Mucosa of stomach (tissue), 1 donor: ENCODE measurements around the gene KRT23.
"Not testable (repeated sequence)": the region's sequence is repeated elsewhere in the genome, so short reads cannot be mapped to it uniquely, and the experiment has no call there.

Source experiments
- H3K27me3 ChIP-seq: one replicate; pipeline ENCODE4 v1.7.0; 2013; ENCODE audit warnings: mild to moderate bottlenecking, low read length; ENCODE audit not compliant: control insufficient read depth, insufficient read depth
- H3K36me3 ChIP-seq: one replicate; pipeline ENCODE4 v1.7.0; 2013; ENCODE audit warnings: low read length; ENCODE audit not compliant: control insufficient read depth, insufficient read depth
- H3K4me1 ChIP-seq: one replicate; pipeline ENCODE4 v1.7.0; 2013; ENCODE audit warnings: mild to moderate bottlenecking, low read length; ENCODE audit not compliant: control insufficient read depth, insufficient read depth
- H3K4me3 ChIP-seq: one replicate; pipeline ENCODE4 v1.7.0; 2013; ENCODE audit warnings: low read length
- H3K9ac ChIP-seq: one replicate; pipeline ENCODE4 v1.7.0; 2013; ENCODE audit warnings: mild to moderate bottlenecking, low read length, moderate library complexity
- H3K9me3 ChIP-seq: one replicate; pipeline ENCODE4 v1.7.0; 2013; ENCODE audit warnings: mild to moderate bottlenecking, low read length, moderate library complexity; ENCODE audit not compliant: control insufficient read depth
- donor health status: Pancreatic carcinoma.

KRT23 gene

DNA sequence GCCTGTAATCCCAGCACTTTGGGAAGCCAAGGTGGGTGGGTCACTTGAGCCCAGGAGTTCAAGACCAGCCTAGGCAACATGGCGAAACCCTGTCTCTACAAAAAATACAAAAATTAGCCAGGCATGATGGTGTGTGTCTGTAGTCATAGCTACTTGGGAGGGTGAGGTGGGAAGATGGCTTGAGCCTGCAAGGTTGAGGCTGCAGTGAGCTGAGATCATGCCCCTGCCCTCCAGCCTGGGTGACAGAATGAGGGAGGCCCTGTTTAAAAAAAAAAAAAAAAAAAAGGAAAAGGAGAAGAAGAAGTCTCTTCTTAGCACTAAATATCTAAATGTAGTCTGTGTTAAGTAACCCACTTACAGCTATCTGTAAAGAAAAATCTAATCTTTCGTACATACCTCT lies 20.3 kb downstream of the KRT23 start:
- not testable (repeated sequence) for H3K4me1 ChIP-seq, H3K9me3 ChIP-seq, H3K9ac ChIP-seq, H3K4me3 ChIP-seq, H3K27me3 ChIP-seq, H3K36me3 ChIP-seq

GRCh38 chr17:40916366-40916765 lies 21.1 kb downstream of the KRT23 start:
- H3K27me3 ChIP-seq, result no peaks in the 10 kb centered on the region

GRCh38 chr17:40915721-40916256 lies 21.7 kb downstream of the KRT23 start:
- Histone ChIP-seq H3K9ac (no peak overlapping the region), H3K4me3 (no peak overlapping the region), H3K4me1 (no peaks in the 10 kb centered on the region), H3K36me3 (no peaks in the 10 kb centered on the region), H3K27me3 (no peaks in the 10 kb centered on the region), H3K9me3 (no peaks in the 10 kb centered on the region)

More at GRCh38 chr17:40916366-40916765, 21.1 kb downstream of the KRT23 start:
- Histone ChIP-seq H3K36me3 (no peaks in the 10 kb centered on the region), H3K4me3 (no peak overlapping the region), H3K4me1 (no peaks in the 10 kb centered on the region), H3K9ac (no peak overlapping the region), H3K9me3 (no peaks in the 10 kb centered on the region)

- Histone ChIP-seq H3K9me3 (no peaks in the 10 kb centered on the region), H3K36me3 (no peaks in the 10 kb centered on the region), H3K9ac (no peak overlapping the region), H3K4me3 (no peak overlapping the region), H3K27me3 (no peaks in the 10 kb centered on the region), H3K4me1 (no peaks in the 10 kb centered on the region)
Measured at GRCh38 chr17:40915199-40915661, 22.2 kb downstream of the KRT23 start.

GRCh38 chr17:40914075-40914855 lies 23.2 kb downstream of the KRT23 start:
- Histone ChIP-seq H3K9me3 (no peaks in the 10 kb centered on the region), H3K9ac (no peak overlapping the region), H3K4me1 (peaks cover 8% of the 10 kb centered on the region), H3K36me3 (no peaks in the 10 kb centered on the region), H3K27me3 (no peaks in the 10 kb centered on the region), H3K4me3 (no peak overlapping the region)

GRCh38 chr17:40912486-40913210 lies 24.8 kb downstream of the KRT23 start:
- H3K27me3 ChIP-seq, result no peaks in the 10 kb centered on the region
- peaks cover 8% of the 10 kb centered on the region for H3K4me1 ChIP-seq
- no peak overlapping the region for H3K9ac ChIP-seq
- H3K36me3 ChIP-seq, result no peaks in the 10 kb centered on the region
- H3K4me3 ChIP-seq, result no peak overlapping the region
- no peaks in the 10 kb centered on the region for H3K9me3 ChIP-seq

- no peaks in the 10 kb centered on the region for H3K9me3 ChIP-seq
- H3K27me3 ChIP-seq, result no peaks in the 10 kb centered on the region
- H3K9ac ChIP-seq, result no peak overlapping the region
- no peaks in the 10 kb centered on the region for H3K36me3 ChIP-seq
- H3K4me3 ChIP-seq, result no peak overlapping the region
- peaks cover 8% of the 10 kb centered on the region for H3K4me1 ChIP-seq
Measured at GRCh38 chr17:40910441-40910841, 27.0 kb downstream of the KRT23 start.

DNA sequence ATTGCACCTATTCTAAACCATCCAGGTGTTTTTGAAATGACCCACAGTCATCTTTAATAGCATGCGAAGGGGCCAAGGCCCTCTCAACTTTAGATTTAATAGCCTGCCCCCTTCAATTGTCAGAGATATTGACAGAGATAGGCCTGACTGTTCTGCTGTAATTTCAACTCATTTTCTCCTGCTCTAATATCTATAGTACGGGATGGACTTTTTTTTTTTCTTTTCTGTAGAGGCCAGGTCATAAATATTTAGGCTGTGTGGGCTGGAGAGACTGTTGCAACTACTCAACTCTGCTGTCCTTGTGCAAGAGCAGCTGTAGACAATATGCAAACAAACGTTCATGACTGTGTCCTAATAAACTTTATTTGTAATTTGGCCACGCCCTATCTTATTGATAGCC lies 27.7 kb downstream of the KRT23 start:
- no peak overlapping the region for H3K9ac ChIP-seq
- H3K9me3 ChIP-seq, result no peaks in the 10 kb centered on the region
- no peak overlapping the region for H3K4me3 ChIP-seq

GRCh38 chr17:40909351-40909750 lies 28.1 kb downstream of the KRT23 start:
- Histone ChIP-seq H3K9ac (no peak overlapping the region), H3K27me3 (no peaks in the 10 kb centered on the region), H3K4me3 (no peak overlapping the region), H3K36me3 (no peaks in the 10 kb centered on the region), H3K4me1 (peaks cover 18% of the 10 kb centered on the region), H3K9me3 (no peaks in the 10 kb centered on the region)

More for the DNA sequence above, 27.7 kb downstream of the KRT23 start:
- Histone ChIP-seq H3K27me3 (no peaks in the 10 kb centered on the region), H3K36me3 (no peaks in the 10 kb centered on the region), H3K4me1 (peaks cover 14% of the 10 kb centered on the region)

GRCh38 chr17:40906613-40907012 lies 30.8 kb downstream of the KRT23 start:
- H3K36me3 ChIP-seq, result no peaks in the 10 kb centered on the region
- H3K27me3 ChIP-seq, result no peaks in the 10 kb centered on the region
- H3K4me1 ChIP-seq, result peaks cover 31% of the 10 kb centered on the region
- no peak overlapping the region for H3K9ac ChIP-seq
- no peak overlapping the region for H3K4me3 ChIP-seq
- H3K9me3 ChIP-seq, result no peaks in the 10 kb centered on the region

GRCh38 chr17:40905370-40905769 lies 32.1 kb downstream of the KRT23 start:
- Histone ChIP-seq H3K4me3 (no peak overlapping the region), H3K9me3 (no peaks in the 10 kb centered on the region), H3K36me3 (no peaks in the 10 kb centered on the region), H3K9ac (no peak overlapping the region), H3K4me1 (peaks cover 41% of the 10 kb centered on the region), H3K27me3 (no peaks in the 10 kb centered on the region)
